Measurements from ENCODE around the gene BAIAP2.

BAIAP2 gene

GRCh38 chr17:81128774-81129173 is 93.8 kb downstream of the BAIAP2 start:
- H3K9me3 ChIP-seq: no peaks in the 10 kb centered on the region
- H3K4me1 ChIP-seq: peaks cover 15% of the 10 kb centered on the region
- H3K27me3 ChIP-seq: no peaks in the 10 kb centered on the region
- no peak overlapping the region for H3K4me3 ChIP-seq (ENCODE audit: low read depth, low read length)
- TF ChIP-seq CTCF (IDR thresholded peaks at IDR 0.05; ENCODE audit: low read depth, low read length): no peak
- no peaks in the 10 kb centered on the region for H3K36me3 ChIP-seq
- no peak for DNase-seq

- H3K27me3 ChIP-seq: no peaks in the 10 kb centered on the region
- peaks cover 15% of the 10 kb centered on the region for H3K4me1 ChIP-seq
- no peaks in the 10 kb centered on the region for H3K9me3 ChIP-seq
- H3K36me3 ChIP-seq: no peaks in the 10 kb centered on the region
- TF ChIP-seq CTCF (IDR thresholded peaks at IDR 0.05; ENCODE audit: low read depth, low read length): peak; percentile 27
- DNase-seq: no peak
- no peak overlapping the region for H3K4me3 ChIP-seq (ENCODE audit: low read depth, low read length)
These were observed 94.3 kb downstream of the BAIAP2 start for GRCh38 chr17:81129289-81129688.

- H3K36me3 ChIP-seq: no peaks in the 10 kb centered on the region
- peaks cover 15% of the 10 kb centered on the region for H3K4me1 ChIP-seq
- no peak overlapping the region for H3K4me3 ChIP-seq (ENCODE audit: low read depth, low read length)
- H3K9me3 ChIP-seq: no peaks in the 10 kb centered on the region
- no peak for TF ChIP-seq CTCF (IDR thresholded peaks at IDR 0.05; ENCODE audit: low read depth, low read length)
- H3K27me3 ChIP-seq: no peaks in the 10 kb centered on the region
- no peak for DNase-seq
These were observed 94.9 kb downstream of the BAIAP2 start for GRCh38 chr17:81129711-81130367.

GRCh38 chr17:81130385-81131361 is 95.7 kb downstream of the BAIAP2 start:
- DNase-seq: no peak
- H3K4me1 ChIP-seq: peaks cover 10% of the 10 kb centered on the region; the same call in 1 of the 2 replicates

GRCh38 chr17:81131486-81132196 is 96.7 kb downstream of the BAIAP2 start:
- peaks cover under 1% of the 10 kb centered on the region; the same call in 1 of the 2 replicates for H3K4me1 ChIP-seq
- no peak for DNase-seq
- no peak for TF ChIP-seq CTCF (IDR thresholded peaks at IDR 0.05; ENCODE audit: low read depth, low read length)
- no peaks in the 10 kb centered on the region for H3K36me3 ChIP-seq
- H3K9me3 ChIP-seq: no peaks in the 10 kb centered on the region
- no peaks in the 10 kb centered on the region for H3K27me3 ChIP-seq
- no peak overlapping the region for H3K4me3 ChIP-seq (ENCODE audit: low read depth, low read length)

More at GRCh38 chr17:81130385-81131361, 95.7 kb downstream of the BAIAP2 start:
- TF ChIP-seq CTCF (IDR thresholded peaks at IDR 0.05; ENCODE audit: low read depth, low read length): no peak
- Histone ChIP-seq H3K36me3 (no peaks in the 10 kb centered on the region), H3K4me3 (ENCODE audit: low read depth, low read length) (no peak overlapping the region), H3K27me3 (no peaks in the 10 kb centered on the region), H3K9me3 (no peaks in the 10 kb centered on the region)
